KOPT-K1 (cell line): ENCODE measurements around the gene ACOT13.
"Not testable (repeated sequence)": the region's sequence is repeated elsewhere in the genome, so short reads cannot be mapped to it uniquely, and the experiment has no call there.

Experiments used
- H3K27ac ChIP-seq: fragments of 200-600 bp; sonication (generic); 2 replicates; pipeline ENCODE4 v1.5.1; 2016; ENCODE audit warnings: antibody characterized with exemption, mild to moderate bottlenecking, low read depth, low read length; ENCODE audit not compliant: poor library complexity, severe bottlenecking
- H3K36me3 ChIP-seq: fragments of 200-600 bp; sonication (generic); 2 replicates; pipeline ENCODE4 v1.5.1; 2017; ENCODE audit warnings: antibody characterized with exemption, mild to moderate bottlenecking, low read length, moderate library complexity; ENCODE audit not compliant: insufficient read depth
- H3K9me3 ChIP-seq: fragments of 200-600 bp; sonication (generic); 2 replicates; pipeline ENCODE4 v1.5.1; 2017; ENCODE audit warnings: antibody characterized with exemption, low read length, mild to moderate bottlenecking; ENCODE audit not compliant: insufficient read depth, poor library complexity, severe bottlenecking

The ACOT13 gene

DNA sequence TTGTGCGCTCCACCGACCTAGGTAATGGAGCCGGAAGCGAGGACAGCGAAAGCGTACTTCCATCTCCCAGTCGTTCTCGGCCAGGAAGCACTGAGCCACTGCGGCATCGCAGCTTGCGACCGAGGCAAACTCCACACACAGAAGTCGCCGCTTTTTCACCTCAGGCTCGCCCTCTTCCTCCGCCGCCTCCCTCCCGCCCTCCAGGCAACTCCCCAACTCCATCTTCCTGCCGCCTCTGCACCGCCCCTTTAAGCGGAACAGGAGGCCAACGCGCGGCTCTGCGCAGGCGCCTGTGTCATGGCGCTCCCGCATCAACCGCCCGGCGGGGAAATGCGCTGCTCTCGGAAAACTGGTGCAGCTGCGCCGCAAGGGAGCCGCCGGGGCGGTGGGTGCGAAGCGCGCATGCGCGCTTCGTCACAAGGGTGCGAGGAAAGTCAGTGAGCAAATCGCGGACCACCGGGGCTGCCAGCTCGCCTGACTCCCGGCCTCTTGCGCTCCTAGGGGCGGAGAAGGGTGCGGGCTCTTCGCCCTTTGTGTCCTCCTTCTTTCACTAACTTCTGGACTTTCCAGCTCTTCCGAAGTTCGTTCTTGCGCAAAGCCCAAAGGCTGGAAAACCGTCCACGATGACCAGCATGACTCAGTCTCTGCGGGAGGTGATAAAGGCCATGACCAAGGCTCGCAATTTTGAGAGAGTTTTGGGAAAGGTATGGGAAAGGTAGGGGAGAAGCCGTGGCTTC is at the start of gene ACOT13, which contains the start of gene TDP2:
ACOT13 (plus strand) TSS at position 437 of the 737 bp plus-strand sequence; CDS start at position 624, 187 bp downstream.
TDP2 (minus strand) TSS at position 259 of the 737 bp plus-strand sequence; CDS start at position 222, 37 bp downstream.
- Histone ChIP-seq H3K27ac (peak within 1 kb of the TSS; percentile 89), H3K36me3 (peaks cover 34% of the 10 kb centered on the region), H3K9me3 (peaks cover 21% of the 10 kb centered on the region)

- Histone ChIP-seq H3K9me3 (no peaks in the 10 kb centered on the region), H3K36me3 (no peaks in the 10 kb centered on the region)
Measured at GRCh38 chr6:24619661-24620060, 47.2 kb upstream of the ACOT13 start.

GRCh38 chr6:24620637-24621036 is 46.2 kb upstream of the ACOT13 start:
- H3K36me3 ChIP-seq, result no peaks in the 10 kb centered on the region
- no peaks in the 10 kb centered on the region for H3K9me3 ChIP-seq

More at GRCh38 chr6:24619661-24620060, 47.2 kb upstream of the ACOT13 start:
- H3K27ac ChIP-seq, result no peak overlapping the region

DNA sequence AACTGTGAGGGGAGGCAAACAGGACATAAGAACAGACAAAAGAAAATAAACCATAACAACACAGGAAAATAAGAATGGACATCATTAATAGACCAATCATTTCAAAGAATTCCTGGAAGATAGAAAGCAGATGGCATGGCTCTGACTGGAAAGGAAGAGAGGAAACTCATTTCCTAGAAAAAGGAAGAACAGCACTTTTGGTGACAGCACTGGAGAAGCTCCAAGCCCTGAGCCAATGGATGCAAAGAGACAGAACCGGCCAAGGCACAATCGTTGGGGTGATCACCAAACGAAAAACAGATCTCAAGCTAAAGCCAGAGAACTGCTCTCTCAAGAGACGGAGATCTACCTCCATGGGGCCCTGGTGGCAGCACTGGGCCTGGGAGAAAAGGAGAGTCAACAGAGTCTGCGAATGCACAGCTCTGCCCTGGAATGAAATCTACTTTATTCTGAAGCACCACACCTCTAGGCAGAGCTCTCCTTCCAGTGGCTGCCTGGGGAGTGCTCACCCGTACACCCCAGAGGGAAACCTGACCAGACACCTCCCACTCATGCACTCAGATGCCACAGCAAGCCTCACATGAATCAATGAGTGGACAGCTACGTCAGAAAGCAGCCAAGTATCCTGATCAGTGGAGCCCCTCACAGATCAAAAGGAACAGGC is 45.1 kb upstream of the ACOT13 start:
- no peaks in the 10 kb centered on the region for H3K9me3 ChIP-seq
- H3K27ac ChIP-seq, result no peak overlapping the region

More at GRCh38 chr6:24620637-24621036, 46.2 kb upstream of the ACOT13 start:
- no peak overlapping the region for H3K27ac ChIP-seq

GRCh38 chr6:24630856-24631505 is 35.9 kb upstream of the ACOT13 start:
- H3K9me3 ChIP-seq, result no peaks in the 10 kb centered on the region
- no peaks in the 10 kb centered on the region for H3K36me3 ChIP-seq
- no peak overlapping the region for H3K27ac ChIP-seq

More for the DNA sequence above, 45.1 kb upstream of the ACOT13 start:
- no peaks in the 10 kb centered on the region for H3K36me3 ChIP-seq

DNA sequence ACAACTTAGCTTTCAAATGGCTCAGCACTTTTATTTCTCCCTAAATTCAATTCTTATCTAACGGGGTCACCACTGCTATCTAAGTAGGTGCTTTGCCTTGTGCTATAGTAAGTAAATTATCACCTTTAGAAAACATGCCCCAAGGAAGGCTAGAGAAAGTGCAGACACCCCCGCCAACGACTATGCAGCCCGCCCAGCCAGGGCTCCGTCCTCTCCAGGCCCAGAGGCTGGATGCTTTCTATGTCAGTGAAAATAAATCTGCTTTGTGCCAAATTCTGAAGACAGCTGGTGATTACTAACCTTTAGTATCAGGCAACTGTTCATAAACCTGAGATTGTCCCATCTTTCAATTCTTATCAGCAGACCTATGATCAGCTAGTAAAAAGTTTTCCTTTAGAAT is 35.2 kb upstream of the ACOT13 start:
- no peak overlapping the region for H3K27ac ChIP-seq
- no peaks in the 10 kb centered on the region for H3K36me3 ChIP-seq
- H3K9me3 ChIP-seq, result no peaks in the 10 kb centered on the region

- H3K36me3 ChIP-seq, result no peaks in the 10 kb centered on the region
Measured at GRCh38 chr6:24632573-24632972, 34.3 kb upstream of the ACOT13 start.

DNA sequence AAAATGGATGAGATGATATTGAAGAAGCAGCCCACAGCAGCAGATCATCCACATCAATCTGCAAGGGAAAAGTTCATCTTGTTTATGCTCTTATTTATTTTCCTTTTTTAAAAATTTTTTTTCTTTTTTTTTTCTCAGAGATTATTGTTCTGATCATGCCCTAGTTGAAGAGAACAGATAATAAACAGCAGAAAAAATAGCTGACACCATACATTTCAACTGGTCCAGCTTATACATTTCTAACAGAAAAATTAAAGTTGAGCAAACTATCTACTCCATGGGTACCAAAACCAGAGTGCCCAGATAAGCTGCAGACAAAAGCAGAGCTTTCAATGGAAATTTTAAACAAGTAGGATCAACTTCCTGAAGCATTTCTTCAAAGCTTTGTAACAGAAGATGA is 30.2 kb upstream of the ACOT13 start:
- no peak overlapping the region for H3K27ac ChIP-seq
- H3K36me3 ChIP-seq, result no peaks in the 10 kb centered on the region
- H3K9me3 ChIP-seq, result peaks cover 11% of the 10 kb centered on the region

More at GRCh38 chr6:24632573-24632972, 34.3 kb upstream of the ACOT13 start:
- no peaks in the 10 kb centered on the region for H3K9me3 ChIP-seq
- H3K27ac ChIP-seq, result no peak overlapping the region

DNA sequence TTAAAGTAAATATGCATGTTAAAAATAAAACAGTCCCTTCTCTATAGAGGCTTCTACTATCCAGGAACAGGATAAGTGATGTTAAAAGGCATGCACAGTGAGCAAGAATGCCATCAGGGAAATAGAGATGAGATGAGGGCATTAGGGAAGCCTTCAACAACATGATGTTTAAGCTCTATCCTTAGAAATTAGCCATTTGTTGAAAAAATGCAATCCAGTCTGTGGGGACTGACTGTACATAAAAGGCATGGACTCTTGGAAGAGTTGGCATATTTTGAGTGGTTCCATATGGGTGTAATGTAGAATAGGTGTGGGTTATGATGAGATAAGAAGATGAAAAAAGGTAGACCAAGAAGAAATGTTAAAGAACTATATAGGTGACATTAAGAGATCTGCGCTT is 26.7 kb upstream of the ACOT13 start:
- Histone ChIP-seq H3K36me3 (no peaks in the 10 kb centered on the region), H3K9me3 (peaks cover 11% of the 10 kb centered on the region), H3K27ac (no peak overlapping the region)

GRCh38 chr6:24640631-24641030 is 26.2 kb upstream of the ACOT13 start:
- not testable (repeated sequence) for H3K36me3 ChIP-seq, H3K27ac ChIP-seq
- peaks cover 11% of the 10 kb centered on the region for H3K9me3 ChIP-seq

DNA sequence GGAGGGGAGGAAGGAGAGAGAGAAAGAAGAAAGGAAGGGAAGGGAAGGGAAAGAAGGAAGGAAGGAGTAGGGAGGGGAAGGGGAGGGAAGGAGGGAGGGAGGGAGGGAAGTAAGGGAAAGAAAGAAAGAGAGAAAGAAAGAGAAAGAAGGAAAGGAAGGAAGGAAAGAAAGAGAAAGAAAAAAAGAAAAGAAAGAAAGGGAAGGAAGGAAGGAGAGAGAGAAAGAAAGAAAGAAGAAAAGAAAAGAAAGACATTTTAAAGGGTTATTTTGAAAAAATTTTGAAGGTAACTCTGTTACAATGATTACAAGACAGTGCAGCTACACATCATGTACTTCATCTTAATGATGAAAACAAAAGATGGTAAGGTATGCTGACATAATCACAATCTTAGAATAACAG is 24.8 kb upstream of the ACOT13 start:
- Histone ChIP-seq H3K27ac (no peak overlapping the region), H3K36me3 (no peaks in the 10 kb centered on the region), H3K9me3 (peaks cover 11% of the 10 kb centered on the region)

GRCh38 chr6:24643920-24644319 is 23.0 kb upstream of the ACOT13 start:
- Histone ChIP-seq H3K36me3 (no peaks in the 10 kb centered on the region), H3K9me3 (peaks cover 4% of the 10 kb centered on the region), H3K27ac (no peak overlapping the region)

DNA sequence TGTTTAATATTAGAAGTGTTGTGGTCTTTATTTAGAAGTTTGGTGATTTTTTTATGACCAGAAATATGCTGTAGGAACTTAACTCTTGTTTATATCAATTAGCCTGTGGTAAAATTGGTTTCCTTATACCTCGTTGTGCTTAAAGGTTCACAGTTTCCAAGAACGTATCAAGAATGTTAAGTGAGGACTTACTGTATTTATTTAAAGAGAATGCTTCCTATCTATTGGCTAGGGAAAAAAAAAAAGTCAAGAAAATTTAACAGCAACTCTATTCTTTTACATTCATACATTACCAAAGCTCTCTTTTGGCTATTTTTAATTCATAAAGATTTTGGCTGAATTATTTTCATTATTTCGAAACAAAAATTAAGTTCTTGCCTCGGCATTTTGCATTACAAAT is 22.5 kb upstream of the ACOT13 start:
- Histone ChIP-seq H3K27ac (no peak overlapping the region), H3K9me3 (no peaks in the 10 kb centered on the region), H3K36me3 (no peaks in the 10 kb centered on the region; the same call in 1 of the 2 replicates)

GRCh38 chr6:24646771-24647170 is 20.1 kb upstream of the ACOT13 start:
- Histone ChIP-seq H3K36me3 (peaks cover 23% of the 10 kb centered on the region), H3K27ac (no peak overlapping the region), H3K9me3 (no peaks in the 10 kb centered on the region)

DNA sequence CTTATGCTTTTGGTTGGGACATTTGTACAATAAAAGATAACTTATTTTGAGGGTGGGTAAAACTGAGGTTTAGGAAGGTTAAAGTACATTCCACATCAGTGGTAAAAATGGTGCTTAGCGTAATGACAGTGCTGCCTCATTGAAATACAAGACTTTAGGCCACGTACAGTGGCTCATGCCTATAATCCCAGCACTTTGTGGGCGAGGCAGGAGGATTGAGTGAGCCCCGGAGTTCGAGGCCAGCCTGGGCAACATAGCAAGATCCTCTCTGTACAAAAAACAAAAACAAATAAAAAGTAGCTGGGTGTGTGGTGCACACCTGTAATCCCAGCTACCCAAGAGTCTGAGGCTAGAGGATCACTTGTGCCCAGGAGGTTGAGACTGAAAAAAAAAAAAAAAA is 18.6 kb upstream of the ACOT13 start:
- no peak overlapping the region for H3K27ac ChIP-seq
- no peaks in the 10 kb centered on the region for H3K9me3 ChIP-seq
- peaks cover 38% of the 10 kb centered on the region for H3K36me3 ChIP-seq
